HepG2 (cell line): ENCODE data around the gene L3MBTL3. TPM values are rescaled to one million over a fixed set of nuclear protein-coding genes. Genes with fewer than 3 reads are reported as not detected.

Experiments
- ATAC-seq: fragments of 200-7000 bp; cut with Tn5 transposase; 3 replicates; pipeline ENCODE4 v1.9.1; 2020; ENCODE audit warnings: mild to moderate bottlenecking, moderate library complexity
- BruUV-seq: library from RNA; stranded (reverse); fragments of 400-500 nt; replicated peaks from 2 replicates; lab custom pipeline; 2021; lab: Mats Ljungman, UMichigan
- CTCF ChIA-PET: fragments of 300-600 bp; formaldehyde crosslinking; extraction: SDS; loops from one replicate; lab custom pipeline; 2021; ENCODE audit warnings: low total read pairs, inconsistent platforms, low intra/inter-chr PET ratio; lab: Yijun Ruan, JAX
- POLR2A ChIA-PET: fragments of 350-600 bp; sonication (Branson Sonifier 250); formaldehyde crosslinking; loops from one replicate; lab custom pipeline; 2020; ENCODE audit warnings: antibody characterized with exemption, inconsistent platforms; lab: Yijun Ruan, JAX
- DNase-seq: peaks from one replicate; pipeline ENCODE4 v3.0.0-alpha.2; 2015; ENCODE audit warnings: low spot score
- FAIRE-seq: peaks from 3 replicates; lab custom pipeline; 2011; peaks lifted over from hg19 to GRCh38; lab: Jason Lieb, UNC
- H2AFZ ChIP-seq: one replicate; pipeline ENCODE4 v1.6.1; 2011; ENCODE audit warnings: low read length, inconsistent platforms
- H3K27ac ChIP-seq: fragments of 300-600 bp; 3 replicates; pipeline ENCODE4 v1.8.0; 2011; ENCODE audit warnings: mixed run types, mild to moderate bottlenecking, mixed read lengths, low read length, inconsistent platforms; ENCODE audit not compliant: insufficient read depth; ENCODE audit errors: extremely low read length
- H3K27me3 ChIP-seq, 2 experiments: fragments of 200-600 bp in 1 of 2; 2 replicates in 1 of 2; 3 replicates in 1 of 2; pipeline versions ENCODE4 v1.6.0 to v1.8.0; 2011; ENCODE audit warnings: low read length in 2 of 2, mild to moderate bottlenecking in 2 of 2, moderate library complexity in 2 of 2, inconsistent platforms in 1 of 2; ENCODE audit not compliant: insufficient read depth in 2 of 2, control insufficient read depth in 1 of 2
- H3K36me3 ChIP-seq, 2 experiments: fragments of 200-600 bp in 1 of 2; replicated peaks in 1 of 2; 2 replicates in 1 of 2; 3 replicates in 1 of 2; pipeline versions ENCODE4 v1.5.1 to v1.8.0; 2011; ENCODE audit warnings: low read length in 2 of 2, inconsistent platforms in 1 of 2; ENCODE audit not compliant: insufficient read depth in 2 of 2, control insufficient read depth in 1 of 2
- H3K4me1 ChIP-seq: 2 replicates; pipeline ENCODE4 v1.5.1; 2012; ENCODE audit warnings: low read length, inconsistent platforms; ENCODE audit not compliant: insufficient read depth
- H3K4me2 ChIP-seq: 2 replicates; pipeline ENCODE4 v1.6.0; 2011; ENCODE audit warnings: low read depth, low read length, inconsistent platforms
- H3K4me3 ChIP-seq, 3 experiments: fragments of 200-600 bp in 1 of 3; sonication (generic), shearing (Covaris generic) in 1 of 3; replicated peaks in 1 of 3; 2 replicates each; pipeline ENCODE4 v1.5.1; 2011 to 2016; ENCODE audit warnings: low read length in 3 of 3, inconsistent platforms in 2 of 3, low read depth in 2 of 3, mild to moderate bottlenecking in 2 of 3, control low read depth in 1 of 3, mixed read lengths in 1 of 3; ENCODE audit not compliant: insufficient read depth in 1 of 3
- H3K79me2 ChIP-seq: one replicate; pipeline ENCODE4 v1.6.1; 2011; ENCODE audit warnings: low read length, inconsistent platforms; ENCODE audit not compliant: insufficient read depth
- H3K9ac ChIP-seq: 2 replicates; pipeline ENCODE4 v1.6.0; 2011; ENCODE audit warnings: mild to moderate bottlenecking, low read depth, low read length, inconsistent platforms; ENCODE audit not compliant: insufficient read depth
- H3K9me3 ChIP-seq: 2 replicates; pipeline ENCODE4 v1.5.1; 2012; ENCODE audit warnings: mild to moderate bottlenecking, low read length
- H4K20me1 ChIP-seq: 2 replicates; pipeline ENCODE4 v1.6.0; 2011; ENCODE audit warnings: inconsistent platforms, mild to moderate bottlenecking, low read length, moderate library complexity; ENCODE audit not compliant: insufficient read depth
- AGO2 ChIP-seq: fragments of 200-400 bp; formaldehyde crosslinking; optimal IDR thresholded peaks from 2 replicates; pipeline ENCODE3; 2017; ENCODE audit warnings: mild to moderate bottlenecking, low read depth, low read length, moderate library complexity
- GFI1 ChIP-seq: sonication (generic); formaldehyde crosslinking; IDR thresholded peaks from 2 replicates; pipeline ENCODE4 v1.5.0; 2020; ENCODE audit warnings: missing genetic modification reagents, mild to moderate bottlenecking, borderline replicate concordance
- HOXA3 ChIP-seq: sonication (generic); formaldehyde crosslinking; IDR thresholded peaks from 2 replicates; pipeline ENCODE4 v1.5.0; 2020; ENCODE audit warnings: missing genetic modification reagents
- ISX ChIP-seq: sonication (generic); formaldehyde crosslinking; conservative IDR thresholded peaks from 2 replicates; pipeline ENCODE4 v1.5.0; 2020; ENCODE audit warnings: missing genetic modification reagents
- PCBP2 ChIP-seq: fragments of 200-400 bp; formaldehyde crosslinking; optimal IDR thresholded peaks from 2 replicates; pipeline ENCODE3; 2018; ENCODE audit warnings: low read length, low read depth; ENCODE audit not compliant: poor library complexity, severe bottlenecking
- PHF20 ChIP-seq: sonication (generic); formaldehyde crosslinking; IDR thresholded peaks from 2 replicates; pipeline ENCODE4 v1.5.0; 2020; ENCODE audit warnings: mild to moderate bottlenecking, missing genetic modification reagents
- ZNF367 ChIP-seq: sonication (generic); formaldehyde crosslinking; IDR thresholded peaks from 2 replicates; pipeline ENCODE4 v1.4.0; 2020; ENCODE audit warnings: missing genetic modification reagents, borderline replicate concordance
- ZNF607 ChIP-seq: sonication (generic); formaldehyde crosslinking; IDR thresholded peaks from 2 replicates; pipeline ENCODE4 v1.5.1; 2020; ENCODE audit warnings: missing genetic modification reagents, mild to moderate bottlenecking, borderline replicate concordance
- ZNF703 ChIP-seq: sonication (generic); formaldehyde crosslinking; IDR thresholded peaks from 2 replicates; pipeline ENCODE4 v1.5.1; 2020; ENCODE audit warnings: missing genetic modification reagents, mild to moderate bottlenecking, moderate library complexity, borderline replicate concordance
- WGBS: methylation state at CpG from one replicate; pipeline ENCODE4 v1.1.6; 2017; ENCODE audit warnings: low lambda C conversion rate; 5-methylcytosine and 5-hydroxymethylcytosine counted together
- in situ Hi-C: cut with HindIII; loops from 2 replicates; pipeline ENCODE4 v1.10.0; 2017; ENCODE audit warnings: low pct_unique_long_range_greater_than_20kb; ENCODE audit not compliant: extremely low pct_ligation_motif_present
- intact Hi-C: fragments of 100-400 bp; cut with micrococcal nuclease; formaldehyde crosslinking; loops from one replicate; pipeline ENCODE4 v1.10.0; 2022; ENCODE audit not compliant: unreplicated experiment
- polyA plus RNA-seq, 8 experiments: library from polyadenylated mRNA; depleted of rRNA in 3 of 8; stranded (reverse) in 7 of 8; unstranded in 1 of 8; fragments of >200 nt; fragmentation: Illumina TruSeq in 4 of 8; extraction: Trizol in 4 of 8; gene quantifications; 2 replicates each; pipeline versions ENCODE4 v1.2.1 to v1.2.3, GENCODE V29; 2011 to 2016; ENCODE audit warnings: low read depth in 4 of 8, missing spikeins in 1 of 8, mixed read lengths in 1 of 8; ENCODE audit not compliant: insufficient read depth in 1 of 8
- total RNA-seq, 5 experiments: library from RNA; depleted of rRNA; stranded (reverse); fragments of >200 nt; fragmentation: Illumina TruSeq; extraction: Trizol; gene quantifications; 2 replicates each; pipeline ENCODE4 v1.2.3, GENCODE V29; 2016; ENCODE audit warnings: low read depth in 1 of 5
- TF ChIP-seq, protein P1 (sequence below): sonication (generic); formaldehyde crosslinking; IDR thresholded peaks from 2 replicates; pipeline ENCODE4 v1.4.0; 2020; ENCODE audit warnings: missing genetic modification reagents, borderline replicate concordance
- TF ChIP-seq, protein P2 (sequence below): sonication (generic); formaldehyde crosslinking; IDR thresholded peaks from 2 replicates; pipeline ENCODE4 v1.4.0; 2020; ENCODE audit warnings: missing genetic modification reagents

Gene L3MBTL3
- total and polyA plus RNA-seq, 2 of the 13 experiments (the other 11 are each of a cell fraction or from before 2014, with no cell fraction given) = 1.5 to 2.5 TPM

DNA sequence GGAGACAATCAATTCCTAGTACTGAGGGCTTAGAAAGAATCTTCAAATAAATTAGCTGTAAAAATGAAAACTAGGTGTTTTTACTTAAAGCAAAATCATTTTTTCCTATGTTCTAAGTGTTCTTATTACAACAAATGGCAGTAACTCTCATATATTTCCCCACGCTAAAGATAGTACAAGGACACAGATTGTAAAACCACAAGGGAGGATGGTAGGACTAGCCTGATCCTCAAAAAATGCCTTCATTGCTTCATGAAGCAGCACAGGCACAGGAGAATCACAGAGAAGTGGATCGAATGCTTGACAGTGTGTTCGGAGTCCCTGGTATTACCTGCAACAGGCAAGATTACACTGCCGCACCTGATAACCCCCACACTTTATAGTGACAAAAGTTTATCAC lies 145.9 kb downstream of the L3MBTL3 start:
- no peak for ATAC-seq
- no peak for FAIRE-seq

More for the DNA sequence above, 145.9 kb downstream of the L3MBTL3 start:
- Histone ChIP-seq H2AFZ (no peak overlapping the region), H3K27ac (no peak overlapping the region), H3K27me3 (no peaks in the 10 kb centered on the region; a peak in 1 of 5 replicates), H3K79me2 (no peaks in the 10 kb centered on the region), H3K4me2 (no peak overlapping the region), H3K36me3 (no peaks in the 10 kb centered on the region), H3K4me3 (no peak overlapping the region), H3K4me1 (no peaks in the 10 kb centered on the region), H3K9me3 (no peaks in the 10 kb centered on the region), H4K20me1 (no peaks in the 10 kb centered on the region), H3K9ac (no peak overlapping the region)
- ChIA-PET CTCF (no interaction called here), POLR2A (no interaction called here)
- no peak for DNase-seq
- intact Hi-C loops (no loop called here), in situ Hi-C loops (no loop called here)
- TF ChIP-seq ZNF703 = no peak
- no peak for TF ChIP-seq HOXA3 (CRISPR knock-in tag)
- TF ChIP-seq GFI1 (CRISPR knock-in tag) = no peak
- no peak for TF ChIP-seq PHF20 (CRISPR knock-in tag)
- no peak for TF ChIP-seq AGO2
- no peak for TF ChIP-seq ZNF367 (CRISPR knock-in tag)
- no peak for TF ChIP-seq PCBP2
- no peak for TF ChIP-seq ZNF607 (CRISPR knock-in tag)
- TF ChIP-seq ISX (CRISPR knock-in tag) = no peak
- TF ChIP-seq, protein P1, sequence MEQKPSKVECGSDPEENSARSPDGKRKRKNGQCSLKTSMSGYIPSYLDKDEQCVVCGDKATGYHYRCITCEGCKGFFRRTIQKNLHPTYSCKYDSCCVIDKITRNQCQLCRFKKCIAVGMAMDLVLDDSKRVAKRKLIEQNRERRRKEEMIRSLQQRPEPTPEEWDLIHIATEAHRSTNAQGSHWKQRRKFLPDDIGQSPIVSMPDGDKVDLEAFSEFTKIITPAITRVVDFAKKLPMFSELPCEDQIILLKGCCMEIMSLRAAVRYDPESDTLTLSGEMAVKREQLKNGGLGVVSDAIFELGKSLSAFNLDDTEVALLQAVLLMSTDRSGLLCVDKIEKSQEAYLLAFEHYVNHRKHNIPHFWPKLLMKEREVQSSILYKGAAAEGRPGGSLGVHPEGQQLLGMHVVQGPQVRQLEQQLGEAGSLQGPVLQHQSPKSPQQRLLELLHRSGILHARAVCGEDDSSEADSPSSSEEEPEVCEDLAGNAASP = no peak
- TF ChIP-seq, protein P2, sequence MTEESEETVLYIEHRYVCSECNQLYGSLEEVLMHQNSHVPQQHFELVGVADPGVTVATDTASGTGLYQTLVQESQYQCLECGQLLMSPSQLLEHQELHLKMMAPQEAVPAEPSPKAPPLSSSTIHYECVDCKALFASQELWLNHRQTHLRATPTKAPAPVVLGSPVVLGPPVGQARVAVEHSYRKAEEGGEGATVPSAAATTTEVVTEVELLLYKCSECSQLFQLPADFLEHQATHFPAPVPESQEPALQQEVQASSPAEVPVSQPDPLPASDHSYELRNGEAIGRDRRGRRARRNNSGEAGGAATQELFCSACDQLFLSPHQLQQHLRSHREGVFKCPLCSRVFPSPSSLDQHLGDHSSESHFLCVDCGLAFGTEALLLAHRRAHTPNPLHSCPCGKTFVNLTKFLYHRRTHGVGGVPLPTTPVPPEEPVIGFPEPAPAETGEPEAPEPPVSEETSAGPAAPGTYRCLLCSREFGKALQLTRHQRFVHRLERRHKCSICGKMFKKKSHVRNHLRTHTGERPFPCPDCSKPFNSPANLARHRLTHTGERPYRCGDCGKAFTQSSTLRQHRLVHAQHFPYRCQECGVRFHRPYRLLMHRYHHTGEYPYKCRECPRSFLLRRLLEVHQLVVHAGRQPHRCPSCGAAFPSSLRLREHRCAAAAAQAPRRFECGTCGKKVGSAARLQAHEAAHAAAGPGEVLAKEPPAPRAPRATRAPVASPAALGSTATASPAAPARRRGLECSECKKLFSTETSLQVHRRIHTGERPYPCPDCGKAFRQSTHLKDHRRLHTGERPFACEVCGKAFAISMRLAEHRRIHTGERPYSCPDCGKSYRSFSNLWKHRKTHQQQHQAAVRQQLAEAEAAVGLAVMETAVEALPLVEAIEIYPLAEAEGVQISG = no peak
- BruUV-seq = no TSS peak
- 10% methylated on average over 4 of the region's 4 CpGs for WGBS
